H9 (cell line): Measurements from ENCODE around the gene AKR1D1. TPM values are rescaled to one million over a fixed set of nuclear protein-coding genes. Genes with fewer than 3 reads are reported as not detected.

Experiments used
- DNase-seq: peaks from one replicate; pipeline ENCODE4 v3.0.0-alpha.2; 2017
- H2AFZ ChIP-seq: one replicate; pipeline ENCODE4 v1.6.1; 2013; ENCODE audit warnings: mild to moderate bottlenecking, low read length, control low read depth, moderate library complexity
- H2AK5ac ChIP-seq: 2 replicates; pipeline ENCODE4 v1.6.1; 2013; ENCODE audit warnings: low read length, control low read depth, mixed read lengths; ENCODE audit not compliant: insufficient read length
- H2BK120ac ChIP-seq: one replicate; pipeline ENCODE4 v1.6.1; 2013; ENCODE audit warnings: low read depth, mild to moderate bottlenecking, low read length, control low read depth, inconsistent platforms; ENCODE audit not compliant: poor library complexity, severe bottlenecking
- H2BK12ac ChIP-seq: 2 replicates; pipeline ENCODE4 v1.6.1; 2013; ENCODE audit warnings: low read length, control low read depth, mixed read lengths, low read depth; ENCODE audit not compliant: insufficient read length
- H2BK15ac ChIP-seq: 2 replicates; pipeline ENCODE4 v1.6.1; 2013; ENCODE audit warnings: low read depth, low read length, control low read depth
- H2BK20ac ChIP-seq: one replicate; pipeline ENCODE4 v1.6.1; 2013; ENCODE audit warnings: low read depth, mild to moderate bottlenecking, low read length, control low read depth, inconsistent platforms; ENCODE audit not compliant: poor library complexity, severe bottlenecking
- H2BK5ac ChIP-seq: 2 replicates; pipeline ENCODE4 v1.6.1; 2013; ENCODE audit warnings: low read length, control low read depth, mixed read lengths; ENCODE audit not compliant: insufficient read length
- H3K14ac ChIP-seq: 2 replicates; pipeline ENCODE4 v1.6.1; 2013; ENCODE audit warnings: low read length, control low read depth; ENCODE audit not compliant: insufficient read depth
- H3K18ac ChIP-seq: 2 replicates; pipeline ENCODE4 v1.6.1; 2013; ENCODE audit warnings: low read depth, mild to moderate bottlenecking, mixed read lengths, low read length, control low read depth; ENCODE audit not compliant: insufficient read length
- H3K23ac ChIP-seq: 2 replicates; pipeline ENCODE4 v1.6.1; 2013; ENCODE audit warnings: low read length, control low read depth, mixed read lengths, low read depth; ENCODE audit not compliant: insufficient read length
- H3K23me2 ChIP-seq: 2 replicates; pipeline ENCODE4 v1.6.1; 2013; ENCODE audit warnings: low read depth, mild to moderate bottlenecking, mixed read lengths, low read length, control low read depth; ENCODE audit not compliant: insufficient read length, poor library complexity, severe bottlenecking
- H3K27ac ChIP-seq: 2 replicates; pipeline ENCODE4 v1.5.1; 2013; ENCODE audit warnings: low read length, control low read depth, mixed read lengths, low read depth; ENCODE audit not compliant: insufficient read length
- H3K27me3 ChIP-seq: 2 replicates; pipeline ENCODE4 v1.6.1; 2013; ENCODE audit warnings: low read length, control low read depth, inconsistent platforms; ENCODE audit not compliant: insufficient read depth
- H3K4ac ChIP-seq: 2 replicates; pipeline ENCODE4 v1.6.1; 2013; ENCODE audit warnings: low read depth, mild to moderate bottlenecking, control low read depth, inconsistent platforms, low read length, moderate library complexity
- H3K4me1 ChIP-seq: 2 replicates; pipeline ENCODE4 v1.6.1; 2013; ENCODE audit warnings: low read length, control low read depth, inconsistent platforms; ENCODE audit not compliant: insufficient read depth
- H3K4me2 ChIP-seq: 2 replicates; pipeline ENCODE4 v1.6.1; 2013; ENCODE audit warnings: low read length, control low read depth, mixed read lengths; ENCODE audit not compliant: insufficient read length, insufficient read depth
- H3K56ac ChIP-seq: 2 replicates; pipeline ENCODE4 v1.6.1; 2013; ENCODE audit warnings: low read depth, mild to moderate bottlenecking, mixed read lengths, low read length, control low read depth; ENCODE audit not compliant: insufficient read length
- H3K79me1 ChIP-seq: 2 replicates; pipeline ENCODE4 v1.6.1; 2013; ENCODE audit warnings: low read depth, mild to moderate bottlenecking, moderate library complexity, low read length, control low read depth, inconsistent platforms; ENCODE audit not compliant: insufficient read depth, poor library complexity, severe bottlenecking
- H3K79me2 ChIP-seq: 2 replicates; pipeline ENCODE4 v1.6.1; 2013; ENCODE audit warnings: low read length, control low read depth, inconsistent platforms; ENCODE audit not compliant: insufficient read depth
- H3K9ac ChIP-seq: 2 replicates; pipeline ENCODE4 v1.6.1; 2013; ENCODE audit warnings: low read length, control low read depth, mixed read lengths; ENCODE audit not compliant: insufficient read length; ENCODE audit errors: extremely low read depth
- H3K9me3 ChIP-seq: one replicate; pipeline ENCODE4 v1.6.1; 2013; ENCODE audit warnings: low read depth, low read length, inconsistent platforms; ENCODE audit not compliant: control insufficient read depth
- H3T11ph ChIP-seq: one replicate; pipeline ENCODE4 v1.6.1; 2013; ENCODE audit warnings: mild to moderate bottlenecking, low read length, control low read depth, inconsistent platforms
- H4K20me1 ChIP-seq: one replicate; pipeline ENCODE4 v1.6.1; 2013; ENCODE audit not compliant: control insufficient read depth, insufficient read length, insufficient read depth
- H4K5ac ChIP-seq: 2 replicates; pipeline ENCODE4 v1.6.1; 2013; ENCODE audit warnings: low read depth, mild to moderate bottlenecking, mixed read lengths, low read length, control low read depth; ENCODE audit not compliant: insufficient read length
- H4K8ac ChIP-seq: replicated peaks from 2 replicates; pipeline ENCODE4 v1.6.1; 2013; ENCODE audit warnings: low read length, control low read depth, mixed read lengths, low read depth; ENCODE audit not compliant: insufficient read length
- H4K91ac ChIP-seq: 2 replicates; pipeline ENCODE4 v1.6.1; 2013; ENCODE audit warnings: low read depth, mild to moderate bottlenecking, moderate library complexity, mixed read lengths, low read length, control low read depth; ENCODE audit not compliant: insufficient read length
- H3K27ac Mint-ChIP-seq, 3 experiments: 2 replicates in 2 of 3; 3 replicates in 1 of 3; pipeline ENCODE4 v1.8.0; 2020 to 2021; ENCODE audit warnings: mixed read lengths in 3 of 3, mild to moderate bottlenecking in 1 of 3, moderate library complexity in 1 of 3
- H3K27me3 Mint-ChIP-seq: 2 replicates; pipeline ENCODE4 v1.8.0; 2021; ENCODE audit warnings: low read depth, mild to moderate bottlenecking, moderate library complexity, mixed read lengths
- H3K36me3 Mint-ChIP-seq, 3 experiments: 2 replicates in 2 of 3; 3 replicates in 1 of 3; pipeline ENCODE4 v1.8.0; 2020 to 2021; ENCODE audit warnings: low read depth in 3 of 3, mixed read lengths in 3 of 3; ENCODE audit not compliant: insufficient read depth in 1 of 3
- H3K4me1 Mint-ChIP-seq, 2 experiments: 2 replicates each; pipeline ENCODE4 v1.8.0; 2020; ENCODE audit warnings: mixed read lengths in 2 of 2
- H3K4me3 Mint-ChIP-seq, 2 experiments: 2 replicates in 1 of 2; 3 replicates in 1 of 2; pipeline ENCODE4 v1.8.0; 2020 to 2021; ENCODE audit warnings: mild to moderate bottlenecking in 2 of 2, mixed read lengths in 2 of 2, moderate library complexity in 1 of 2
- H3K9me3 Mint-ChIP-seq, 2 experiments: 2 replicates in 1 of 2; 3 replicates in 1 of 2; pipeline ENCODE4 v1.8.0; 2020; ENCODE audit warnings: mild to moderate bottlenecking in 2 of 2, mixed read lengths in 2 of 2, moderate library complexity in 1 of 2
- CTCF ChIP-seq: fragments of 200-600 bp; sonication (generic); conservative IDR thresholded peaks from 3 replicates; pipeline ENCODE4 v1.8.0; 2021; ENCODE audit warnings: antibody characterized with exemption, mild to moderate bottlenecking
- WGBS: extraction: QIAGEN DNeasy Blood & Tissue Kit; methylation state at CpG from one replicate; pipeline ENCODE4 v1.1.7; 2013; ENCODE audit warnings: missing lambda C conversion rate, low lambda C conversion rate, mixed read lengths; ENCODE audit not compliant: insufficient read length; ENCODE audit errors: extremely low coverage; 5-methylcytosine and 5-hydroxymethylcytosine counted together
- total RNA-seq: library from RNA; stranded (reverse); gene quantifications from 2 replicates; pipeline ENCODE4 v1.2.1, GENCODE V29; 2021

The AKR1D1 gene
- total RNA-seq, 1 experiment from 2014 or later = 0.31 TPM

GRCh38 chr7:138099813-138100212 is 23.6 kb downstream of the AKR1D1 start:
- H4K5ac ChIP-seq = no peak overlapping the region
- H3K27me3 ChIP-seq = no peaks in the 10 kb centered on the region; the same call in 1 of the 2 replicates
- no peak overlapping the region for H3K14ac ChIP-seq
- H3K4ac ChIP-seq = no peak overlapping the region
- H2BK12ac ChIP-seq = no peak overlapping the region
- no peaks in the 10 kb centered on the region for H3K79me1 ChIP-seq
- no peak overlapping the region for H4K91ac ChIP-seq
- H2BK15ac ChIP-seq = no peak overlapping the region
- H4K8ac ChIP-seq = no peak overlapping the region
- no peak overlapping the region for H2BK5ac ChIP-seq
- Mint-ChIP-seq H3K27ac (no peak overlapping the region), H3K27me3 (no peaks in the 10 kb centered on the region), H3K4me1 (peaks cover 11% of the 10 kb centered on the region in 2 experiments), H3K36me3 (peaks cover 4 to 9% (median 8%) of the 10 kb centered on the region in 3 experiments; a peak in 5 of 7 replicates), H3K4me3 (no peak overlapping the region), H3K9me3 (peaks cover 3 to 4% of the 10 kb centered on the region in 2 experiments; a peak in 2 of 5 replicates)
- no CpG with 5 or more reads among the region's 3 CpGs for WGBS
- no peak overlapping the region for H3K27ac ChIP-seq
- no peak overlapping the region for H3K9ac ChIP-seq
- no peaks in the 10 kb centered on the region for H3K9me3 ChIP-seq
- no peak overlapping the region for H3T11ph ChIP-seq
- H4K20me1 ChIP-seq = no peaks in the 10 kb centered on the region
- no peak overlapping the region for H3K56ac ChIP-seq
- H2AK5ac ChIP-seq = no peak overlapping the region
- H3K18ac ChIP-seq = no peak overlapping the region
- no peak for TF ChIP-seq CTCF
- H3K4me2 ChIP-seq = no peak overlapping the region
- H2AFZ ChIP-seq = no peak overlapping the region
- no peak overlapping the region for H2BK20ac ChIP-seq
- H3K4me1 ChIP-seq = no peaks in the 10 kb centered on the region; the same call in 1 of the 2 replicates
- no peaks in the 10 kb centered on the region for H3K23me2 ChIP-seq
- H3K79me2 ChIP-seq = no peaks in the 10 kb centered on the region
- DNase-seq = no peak
- no peak overlapping the region for H2BK120ac ChIP-seq
- no peak overlapping the region for H3K23ac ChIP-seq
